T-helper 17 cell (primary cell): ENCODE measurements around the gene DAPK1. TPM values are rescaled to one million over a fixed set of nuclear protein-coding genes. Genes with fewer than 3 reads are reported as not detected.

Experiments
- ATAC-seq: fragments of 150-1000 bp; cut with Tn5 transposase; 2 replicates; pipeline ENCODE4 v1.10.0; 2021; ENCODE audit warnings: mild to moderate bottlenecking, moderate library complexity
- DNase-seq, 3 donors: peaks; one replicate each; pipeline versions ENCODE4 v3.0.0 to v3.0.0-alpha.2; 2020 to 2021
- H3K9me3 ChIP-seq: one replicate; pipeline ENCODE4 v1.7.0; 2013; ENCODE audit warnings: low read length, mild to moderate bottlenecking; ENCODE audit not compliant: control insufficient read depth, poor library complexity, severe bottlenecking
- H3K27ac Mint-ChIP-seq: one replicate; pipeline ENCODE4 v1.8.0; 2022; ENCODE audit warnings: mild to moderate bottlenecking, moderate library complexity, mixed read lengths
- H3K27me3 Mint-ChIP-seq: one replicate; pipeline ENCODE4 v1.8.0; 2022; ENCODE audit warnings: mixed read lengths
- H3K36me3 Mint-ChIP-seq: one replicate; pipeline ENCODE4 v1.8.0; 2022; ENCODE audit warnings: low read depth, mixed read lengths
- H3K4me1 Mint-ChIP-seq: one replicate; pipeline ENCODE4 v1.8.0; 2022; ENCODE audit warnings: mild to moderate bottlenecking, mixed read lengths
- H3K4me3 Mint-ChIP-seq: one replicate; pipeline ENCODE4 v1.8.0; 2022; ENCODE audit warnings: mild to moderate bottlenecking, moderate library complexity, mixed read lengths
- total RNA-seq, 4 donors: library from RNA in 2 of 4; stranded (reverse) in 2 of 4; gene quantifications; one replicate each; pipeline ENCODE4 v1.2.3 and lab custom pipeline; 2022 to 2026

Gene DAPK1
- total RNA-seq, 2 donors from 2014 or later: 1.7 to 3.2 TPM

DNA sequence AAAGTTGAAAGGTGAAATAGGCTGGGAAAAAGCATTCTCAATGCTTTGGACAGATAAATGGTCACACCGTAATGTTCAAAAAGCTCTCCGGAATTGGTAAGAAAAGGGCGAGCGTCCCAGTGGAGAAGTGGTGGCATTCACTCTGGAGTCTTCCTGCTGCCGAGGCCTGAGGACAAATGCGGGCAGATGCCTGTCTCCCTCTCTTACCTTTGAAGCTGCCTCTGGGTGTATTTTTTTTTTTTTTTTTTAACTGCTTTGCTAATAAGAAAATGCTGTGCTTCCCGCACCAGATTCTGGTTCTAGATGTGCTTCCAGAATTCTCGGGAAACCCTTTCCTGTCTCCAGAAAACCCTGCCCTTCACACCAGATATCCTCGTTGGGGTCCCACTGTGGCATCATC, 203.8 kb downstream of the DAPK1 start:
- Mint-ChIP-seq H3K27ac (no peak overlapping the region), H3K4me1 (peaks cover 9% of the 10 kb centered on the region), H3K4me3 (no peak overlapping the region), H3K36me3 (no peaks in the 10 kb centered on the region), H3K27me3 (no peaks in the 10 kb centered on the region)
- no peak for DNase-seq
- no peaks in the 10 kb centered on the region for H3K9me3 ChIP-seq
- ATAC-seq: no peak

- ATAC-seq (no peak), DNase-seq (no peak)
- Mint-ChIP-seq H3K4me3 (peak overlapping the region; percentile 36), H3K4me1 (peaks cover 9% of the 10 kb centered on the region), H3K36me3 (no peaks in the 10 kb centered on the region), H3K27ac (no peak overlapping the region), H3K27me3 (no peaks in the 10 kb centered on the region)
- H3K9me3 ChIP-seq: no peaks in the 10 kb centered on the region
Measured at GRCh38 chr9:87701931-87702421, 204.3 kb downstream of the DAPK1 start.

DNA sequence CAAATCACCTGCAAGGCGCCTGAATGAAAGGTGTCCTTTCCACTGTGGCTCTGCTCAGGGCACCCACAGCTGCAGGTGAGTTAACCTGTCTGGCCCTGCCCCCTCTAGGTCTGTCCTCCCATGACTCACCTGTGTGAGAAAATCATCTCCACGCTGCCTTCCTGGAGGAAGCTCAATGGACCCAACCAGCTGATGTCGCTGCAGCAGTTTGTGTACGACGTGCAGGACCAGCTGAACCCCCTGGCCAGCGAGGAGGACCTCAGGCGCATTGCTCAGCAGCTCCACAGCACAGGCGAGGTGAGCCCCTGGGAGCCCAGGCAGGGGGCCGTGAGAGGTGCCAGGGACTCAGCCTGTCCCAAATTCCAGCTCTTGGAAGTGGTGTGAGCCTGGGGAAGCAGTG, 205.3 kb downstream of the DAPK1 start:
- H3K4me1 Mint-ChIP-seq: peaks cover 15% of the 10 kb centered on the region
- H3K36me3 Mint-ChIP-seq: no peaks in the 10 kb centered on the region
- H3K9me3 ChIP-seq: no peaks in the 10 kb centered on the region
- H3K4me3 Mint-ChIP-seq: no peak overlapping the region
- DNase-seq (no peak), ATAC-seq (no peak)
- no peaks in the 10 kb centered on the region for H3K27me3 Mint-ChIP-seq
- no peak overlapping the region for H3K27ac Mint-ChIP-seq

GRCh38 chr9:87703636-87704276, 206.1 kb downstream of the DAPK1 start:
- DNase-seq: no peak
- no peak for ATAC-seq
- Mint-ChIP-seq H3K4me1 (peaks cover 20% of the 10 kb centered on the region), H3K36me3 (no peaks in the 10 kb centered on the region), H3K27ac (no peak overlapping the region), H3K27me3 (no peaks in the 10 kb centered on the region), H3K4me3 (no peak overlapping the region)
- H3K9me3 ChIP-seq: no peaks in the 10 kb centered on the region

GRCh38 chr9:87704342-87704741, 206.7 kb downstream of the DAPK1 start:
- no peaks in the 10 kb centered on the region for H3K27me3 Mint-ChIP-seq
- peaks cover 25% of the 10 kb centered on the region for H3K4me1 Mint-ChIP-seq
- H3K9me3 ChIP-seq: no peaks in the 10 kb centered on the region
- no peak overlapping the region for H3K27ac Mint-ChIP-seq
- no peak overlapping the region for H3K4me3 Mint-ChIP-seq
- no peak for ATAC-seq
- DNase-seq: no peak
- no peaks in the 10 kb centered on the region for H3K36me3 Mint-ChIP-seq

DNA sequence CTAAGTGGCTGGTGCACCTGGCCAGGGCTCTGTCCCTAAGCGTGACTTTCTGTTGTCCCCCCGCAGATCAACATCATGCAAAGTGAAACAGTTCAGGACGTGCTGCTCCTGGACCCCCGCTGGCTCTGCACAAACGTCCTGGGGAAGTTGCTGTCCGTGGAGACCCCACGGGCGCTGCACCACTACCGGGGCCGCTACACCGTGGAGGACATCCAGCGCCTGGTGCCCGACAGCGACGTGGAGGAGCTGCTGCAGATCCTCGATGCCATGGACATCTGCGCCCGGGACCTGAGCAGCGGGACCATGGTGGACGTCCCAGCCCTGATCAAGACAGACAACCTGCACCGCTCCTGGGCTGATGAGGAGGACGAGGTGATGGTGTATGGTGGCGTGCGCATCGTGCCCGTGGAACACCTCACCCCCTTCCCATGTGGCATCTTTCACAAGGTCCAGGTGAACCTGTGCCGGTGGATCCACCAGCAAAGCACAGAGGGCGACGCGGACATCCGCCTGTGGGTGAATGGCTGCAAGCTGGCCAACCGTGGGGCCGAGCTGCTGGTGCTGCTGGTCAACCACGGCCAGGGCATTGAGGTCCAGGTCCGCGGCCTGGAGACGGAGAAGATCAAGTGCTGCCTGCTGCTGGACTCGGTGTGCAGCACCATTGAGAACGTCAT, 208.5 kb downstream of the DAPK1 start:
- Mint-ChIP-seq H3K36me3 (no peaks in the 10 kb centered on the region), H3K4me3 (no peak overlapping the region), H3K4me1 (peaks cover 33% of the 10 kb centered on the region), H3K27me3 (no peaks in the 10 kb centered on the region), H3K27ac (no peak overlapping the region)
- no peak for DNase-seq
- no peaks in the 10 kb centered on the region for H3K9me3 ChIP-seq
- ATAC-seq: no peak

DNA sequence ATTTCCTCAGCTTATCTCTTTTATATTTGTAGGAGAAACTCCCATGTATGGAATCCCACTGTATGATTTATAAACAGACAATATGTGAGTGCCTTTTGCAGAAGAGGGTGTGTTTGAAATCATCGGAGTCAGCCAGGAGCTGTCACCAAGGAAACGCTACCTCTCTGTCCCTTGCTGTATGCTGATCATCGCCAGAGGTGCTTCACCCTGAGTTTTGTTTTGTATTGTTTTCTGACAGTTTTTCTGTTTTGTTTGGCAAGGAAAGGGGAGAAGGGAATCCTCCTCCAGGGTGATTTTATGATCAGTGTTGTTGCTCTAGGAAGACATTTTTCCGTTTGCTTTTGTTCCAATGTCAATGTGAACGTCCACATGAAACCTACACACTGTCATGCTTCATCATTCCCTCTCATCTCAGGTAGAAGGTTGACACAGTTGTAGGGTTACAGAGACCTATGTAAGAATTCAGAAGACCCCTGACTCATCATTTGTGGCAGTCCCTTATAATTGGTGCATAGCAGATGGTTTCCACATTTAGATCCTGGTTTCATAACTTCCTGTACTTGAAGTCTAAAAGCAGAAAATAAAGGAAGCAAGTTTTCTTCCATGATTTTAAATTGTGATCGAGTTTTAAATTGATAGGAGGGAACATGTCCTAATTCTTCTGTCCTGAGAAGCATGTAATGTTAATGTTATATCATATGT, 210.3 kb downstream of the DAPK1 start:
- Mint-ChIP-seq H3K27ac (peak overlapping the region; percentile 5), H3K27me3 (no peaks in the 10 kb centered on the region), H3K4me1 (peaks cover 31% of the 10 kb centered on the region), H3K4me3 (peak overlapping the region; percentile 21), H3K36me3 (peaks cover under 1% of the 10 kb centered on the region)
- DNase-seq: no peak
- no peak for ATAC-seq
- H3K9me3 ChIP-seq: no peaks in the 10 kb centered on the region

GRCh38 chr9:87708546-87708945, 210.9 kb downstream of the DAPK1 start:
- H3K27ac Mint-ChIP-seq: no peak overlapping the region
- H3K27me3 Mint-ChIP-seq: no peaks in the 10 kb centered on the region
- H3K4me1 Mint-ChIP-seq: peaks cover 36% of the 10 kb centered on the region
- H3K4me3 Mint-ChIP-seq: peak overlapping the region; percentile 58
- no peaks in the 10 kb centered on the region for H3K9me3 ChIP-seq
- ATAC-seq (no peak), DNase-seq (no peak)
- H3K36me3 Mint-ChIP-seq: peaks cover 3% of the 10 kb centered on the region

- no peaks in the 10 kb centered on the region for H3K9me3 ChIP-seq
- no peak for DNase-seq
- peak; percentile 70 for ATAC-seq
- Mint-ChIP-seq H3K4me3 (peak overlapping the region; percentile 58), H3K27ac (peak overlapping the region; percentile 72), H3K27me3 (no peaks in the 10 kb centered on the region), H3K36me3 (peaks cover 3% of the 10 kb centered on the region), H3K4me1 (peaks cover 40% of the 10 kb centered on the region)
Measured at GRCh38 chr9:87708986-87709728, 211.5 kb downstream of the DAPK1 start.

DNA sequence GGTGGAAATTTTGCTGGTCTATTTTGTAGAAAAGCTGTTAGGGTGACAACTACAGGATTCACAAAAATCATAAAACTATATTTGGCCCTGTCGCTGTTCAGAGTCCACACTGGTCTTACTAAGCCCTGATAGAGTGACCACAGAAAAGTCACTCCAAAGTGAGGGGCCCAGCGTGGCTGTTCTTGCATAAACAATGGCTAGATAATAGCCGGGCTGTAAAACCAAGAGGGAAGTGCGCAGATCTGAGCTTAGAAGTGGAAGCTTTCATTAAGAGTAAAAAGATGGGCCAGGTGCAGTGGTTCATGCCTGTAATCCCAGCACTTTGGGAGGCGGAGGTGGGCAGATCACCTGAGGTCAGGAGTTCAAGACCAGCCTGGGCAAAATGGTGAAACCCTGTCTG, 212.8 kb downstream of the DAPK1 start:
- Mint-ChIP-seq H3K4me1 (peaks cover 42% of the 10 kb centered on the region), H3K36me3 (peaks cover 3% of the 10 kb centered on the region), H3K27ac (no peak overlapping the region), H3K4me3 (no peak overlapping the region), H3K27me3 (no peaks in the 10 kb centered on the region)
- ATAC-seq: no peak
- DNase-seq: no peak
- no peaks in the 10 kb centered on the region for H3K9me3 ChIP-seq

DNA sequence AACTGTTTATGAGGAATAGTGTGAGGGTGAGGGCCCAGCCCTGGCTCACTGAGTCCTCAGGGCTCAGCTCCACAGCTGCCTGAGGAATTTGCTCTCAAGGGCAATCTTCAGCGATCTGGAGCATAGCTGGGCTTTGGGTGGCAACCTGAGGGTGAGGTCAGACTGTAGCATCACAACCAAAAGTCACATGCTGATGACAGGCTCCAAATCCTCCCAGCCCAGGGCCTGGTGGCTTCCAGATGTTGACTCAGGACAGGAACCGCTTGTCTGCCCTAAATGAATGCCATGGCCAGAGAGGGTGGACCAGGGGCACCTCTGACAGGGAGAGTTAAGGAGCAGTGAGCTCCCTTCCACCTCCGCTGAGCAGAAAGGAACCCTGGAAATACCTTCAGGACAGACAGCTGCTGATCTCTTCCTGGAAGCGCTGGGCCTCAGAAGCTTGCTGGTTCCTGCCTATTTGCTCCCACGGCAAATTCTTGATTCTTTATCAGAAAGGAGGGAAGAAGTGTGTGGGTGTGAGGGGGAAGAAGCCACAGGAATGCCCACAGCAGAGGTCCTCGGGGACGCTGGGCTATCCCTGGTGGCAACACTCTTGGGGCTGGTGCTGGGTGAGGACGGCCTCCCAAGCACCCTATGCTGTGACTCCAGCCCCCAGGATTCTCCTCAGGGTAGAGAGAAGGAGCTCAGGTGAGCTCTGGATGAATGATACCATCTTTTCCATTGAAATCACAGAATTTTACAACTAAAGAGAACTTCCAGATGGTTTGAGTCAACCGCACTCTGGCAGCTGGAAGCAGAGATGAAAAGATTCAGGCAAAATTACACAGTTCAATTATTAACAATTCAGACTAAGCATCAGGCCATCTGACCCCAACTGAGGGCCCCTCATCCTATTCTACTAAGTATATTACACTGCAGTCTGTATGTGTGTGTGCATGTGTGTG, 214.5 kb downstream of the DAPK1 start:
- ATAC-seq: no peak

GRCh38 chr9:87712801-87713277, 215.2 kb downstream of the DAPK1 start:
- Mint-ChIP-seq H3K4me1 (peaks cover 33% of the 10 kb centered on the region), H3K27me3 (no peaks in the 10 kb centered on the region), H3K27ac (no peak overlapping the region), H3K4me3 (peak overlapping the region; percentile 56), H3K36me3 (peaks cover 3% of the 10 kb centered on the region)
- ATAC-seq (peak; percentile 9), DNase-seq (no peak)
- H3K9me3 ChIP-seq: no peaks in the 10 kb centered on the region

More for the DNA sequence above, 214.5 kb downstream of the DAPK1 start:
- H3K27ac Mint-ChIP-seq: peak overlapping the region; percentile 41
- no peak for DNase-seq
- H3K36me3 Mint-ChIP-seq: peaks cover 3% of the 10 kb centered on the region
- no peaks in the 10 kb centered on the region for H3K9me3 ChIP-seq
- H3K4me3 Mint-ChIP-seq: no peak overlapping the region
- peaks cover 39% of the 10 kb centered on the region for H3K4me1 Mint-ChIP-seq
- no peaks in the 10 kb centered on the region for H3K27me3 Mint-ChIP-seq
